Muscle layer of colon (tissue), 2 donors: ENCODE measurements around the gene SLC39A2.

Source experiments
- H3K27ac ChIP-seq: one replicate; pipeline ENCODE4 v1.7.0; 2013; ENCODE audit warnings: low read depth, mild to moderate bottlenecking, low read length, moderate library complexity
- H3K27me3 ChIP-seq, 2 donors: one replicate each; pipeline ENCODE4 v1.7.0; 2013; ENCODE audit warnings: low read length in 2 of 2, mild to moderate bottlenecking in 2 of 2; ENCODE audit not compliant: insufficient read depth in 2 of 2, control insufficient read depth in 1 of 2
- H3K36me3 ChIP-seq: one replicate; pipeline ENCODE4 v1.7.0; 2013; ENCODE audit warnings: mild to moderate bottlenecking, low read length; ENCODE audit not compliant: insufficient read depth
- H3K4me1 ChIP-seq: one replicate; pipeline ENCODE4 v1.7.0; 2013; ENCODE audit warnings: mild to moderate bottlenecking, low read length; ENCODE audit not compliant: insufficient read depth
- H3K4me3 ChIP-seq, 2 donors: one replicate each; pipeline ENCODE4 v1.7.0; 2013; ENCODE audit warnings: low read length in 2 of 2, low read depth in 1 of 2, mild to moderate bottlenecking in 1 of 2, moderate library complexity in 1 of 2
- H3K9ac ChIP-seq: one replicate; pipeline ENCODE4 v1.7.0; 2013; ENCODE audit warnings: low read length
- H3K9me3 ChIP-seq: one replicate; pipeline ENCODE4 v1.7.0; 2013; ENCODE audit warnings: mild to moderate bottlenecking, low read length
- donor health status: abdominal sarcoma.
- donor health status: Adenocarcinoma of cecum.

SLC39A2 gene

GRCh38 chr14:21029917-21030316 lies 30.8 kb downstream of the SLC39A2 start, which contains the start of gene TPPP2:
TSS of gene TPPP2 (plus strand) at chr14:21030217. CDS start at chr14:21030582, 365 bp downstream.
- Histone ChIP-seq H3K27ac (no peak within 1 kb of the TSS), H3K9ac (no peak within 1 kb of the TSS), H3K36me3 (no peaks in the 10 kb centered on the region), H3K27me3 (no peaks in the 10 kb centered on the region), H3K4me3 (no peak within 1 kb of the TSS), H3K4me1 (peaks cover 7% of the 10 kb centered on the region), H3K9me3 (no peaks in the 10 kb centered on the region)

GRCh38 chr14:21030531-21030930 lies 31.4 kb downstream of the SLC39A2 start:
- no peak overlapping the region for H3K27ac ChIP-seq
- no peaks in the 10 kb centered on the region for H3K9me3 ChIP-seq
- H3K9ac ChIP-seq: no peak overlapping the region
- peaks cover 7% of the 10 kb centered on the region for H3K4me1 ChIP-seq
- H3K36me3 ChIP-seq: no peaks in the 10 kb centered on the region
- H3K27me3 ChIP-seq: no peaks in the 10 kb centered on the region
- H3K4me3 ChIP-seq: no peak overlapping the region

GRCh38 chr14:21032326-21033132 lies 33.4 kb downstream of the SLC39A2 start:
- Histone ChIP-seq H3K4me1 (no peaks in the 10 kb centered on the region), H3K9ac (no peak overlapping the region), H3K9me3 (no peaks in the 10 kb centered on the region), H3K27ac (no peak overlapping the region), H3K36me3 (no peaks in the 10 kb centered on the region), H3K27me3 (no peaks in the 10 kb centered on the region), H3K4me3 (no peak overlapping the region)

- H3K36me3 ChIP-seq: no peaks in the 10 kb centered on the region
- no peak overlapping the region for H3K27ac ChIP-seq
- no peaks in the 10 kb centered on the region for H3K27me3 ChIP-seq
- peaks cover 4% of the 10 kb centered on the region for H3K4me1 ChIP-seq
- H3K9ac ChIP-seq: no peak overlapping the region
- no peaks in the 10 kb centered on the region for H3K9me3 ChIP-seq
- no peak overlapping the region for H3K4me3 ChIP-seq
Measured at GRCh38 chr14:21033133-21033698, 34.1 kb downstream of the SLC39A2 start.

GRCh38 chr14:21034707-21035106 lies 35.6 kb downstream of the SLC39A2 start, which contains the start of gene RNASE13:
TSS of gene RNASE13 (minus strand) at chr14:21034807. CDS start at chr14:21034288, 519 bp downstream.
- H3K27ac ChIP-seq: no peak within 1 kb of the TSS
- peaks cover 19% of the 10 kb centered on the region for H3K4me1 ChIP-seq

GRCh38 chr14:21036751-21037150 lies 37.7 kb downstream of the SLC39A2 start:
- H3K27ac ChIP-seq: no peak overlapping the region
- H3K4me3 ChIP-seq: no peak overlapping the region
- H3K9me3 ChIP-seq: no peaks in the 10 kb centered on the region
- H3K27me3 ChIP-seq: no peaks in the 10 kb centered on the region
- no peak overlapping the region for H3K9ac ChIP-seq
- no peaks in the 10 kb centered on the region for H3K36me3 ChIP-seq
- H3K4me1 ChIP-seq: peaks cover 28% of the 10 kb centered on the region

More at GRCh38 chr14:21034707-21035106, 35.6 kb downstream of the SLC39A2 start, which contains the start of gene RNASE13:
- H3K27me3 ChIP-seq: no peaks in the 10 kb centered on the region
- H3K9ac ChIP-seq: no peak within 1 kb of the TSS
- H3K36me3 ChIP-seq: no peaks in the 10 kb centered on the region
- H3K4me3 ChIP-seq: no peak within 1 kb of the TSS
- no peaks in the 10 kb centered on the region for H3K9me3 ChIP-seq

- Histone ChIP-seq H3K36me3 (no peaks in the 10 kb centered on the region), H3K4me1 (peaks cover 28% of the 10 kb centered on the region), H3K9ac (no peak overlapping the region), H3K4me3 (no peak overlapping the region), H3K27ac (no peak overlapping the region), H3K9me3 (no peaks in the 10 kb centered on the region), H3K27me3 (no peaks in the 10 kb centered on the region)
Measured at GRCh38 chr14:21037156-21037555, 38.1 kb downstream of the SLC39A2 start.

- Histone ChIP-seq H3K4me1 (peaks cover 28% of the 10 kb centered on the region), H3K27ac (peak overlapping the region; percentile 81), H3K9ac (peak overlapping the region; percentile 2), H3K4me3 (peak overlapping the region in 1 of 2 donors; percentile 38), H3K9me3 (no peaks in the 10 kb centered on the region), H3K36me3 (no peaks in the 10 kb centered on the region), H3K27me3 (no peaks in the 10 kb centered on the region)
Measured at GRCh38 chr14:21038441-21039422, 39.6 kb downstream of the SLC39A2 start.

GRCh38 chr14:21039585-21040369 lies 40.7 kb downstream of the SLC39A2 start:
- Histone ChIP-seq H3K27me3 (no peaks in the 10 kb centered on the region), H3K4me3 (peak overlapping the region in 1 of 2 donors; percentile 38), H3K9ac (peak overlapping the region; percentile 2), H3K9me3 (no peaks in the 10 kb centered on the region), H3K36me3 (no peaks in the 10 kb centered on the region), H3K27ac (peak overlapping the region; percentile 81), H3K4me1 (peaks cover 32% of the 10 kb centered on the region)

- Histone ChIP-seq H3K27ac (no peak overlapping the region), H3K9me3 (no peaks in the 10 kb centered on the region), H3K36me3 (no peaks in the 10 kb centered on the region), H3K4me1 (peaks cover 32% of the 10 kb centered on the region), H3K9ac (no peak overlapping the region), H3K27me3 (no peaks in the 10 kb centered on the region), H3K4me3 (no peak overlapping the region)
Measured at GRCh38 chr14:21040370-21040925, 41.4 kb downstream of the SLC39A2 start.
